HG03025 (cell line): ENCODE data around the gene TATDN3.
"Not testable (repeated sequence)": the region's sequence is repeated elsewhere in the genome, so short reads cannot be mapped to it uniquely, and the experiment has no call there.

ENCODE experiments used
- ATAC-seq: cut with Tn5 transposase; IDR thresholded peaks from one replicate; pipeline ENCODE4 v1.9.1; 2021; ENCODE audit warnings: mild to moderate bottlenecking, moderate library complexity; ENCODE audit not compliant: unreplicated experiment, low FRiP score

Gene TATDN3, protein sequence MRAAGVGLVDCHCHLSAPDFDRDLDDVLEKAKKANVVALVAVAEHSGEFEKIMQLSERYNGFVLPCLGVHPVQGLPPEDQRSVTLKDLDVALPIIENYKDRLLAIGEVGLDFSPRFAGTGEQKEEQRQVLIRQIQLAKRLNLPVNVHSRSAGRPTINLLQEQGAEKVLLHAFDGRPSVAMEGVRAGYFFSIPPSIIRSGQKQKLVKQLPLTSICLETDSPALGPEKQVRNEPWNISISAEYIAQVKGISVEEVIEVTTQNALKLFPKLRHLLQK

DNA sequence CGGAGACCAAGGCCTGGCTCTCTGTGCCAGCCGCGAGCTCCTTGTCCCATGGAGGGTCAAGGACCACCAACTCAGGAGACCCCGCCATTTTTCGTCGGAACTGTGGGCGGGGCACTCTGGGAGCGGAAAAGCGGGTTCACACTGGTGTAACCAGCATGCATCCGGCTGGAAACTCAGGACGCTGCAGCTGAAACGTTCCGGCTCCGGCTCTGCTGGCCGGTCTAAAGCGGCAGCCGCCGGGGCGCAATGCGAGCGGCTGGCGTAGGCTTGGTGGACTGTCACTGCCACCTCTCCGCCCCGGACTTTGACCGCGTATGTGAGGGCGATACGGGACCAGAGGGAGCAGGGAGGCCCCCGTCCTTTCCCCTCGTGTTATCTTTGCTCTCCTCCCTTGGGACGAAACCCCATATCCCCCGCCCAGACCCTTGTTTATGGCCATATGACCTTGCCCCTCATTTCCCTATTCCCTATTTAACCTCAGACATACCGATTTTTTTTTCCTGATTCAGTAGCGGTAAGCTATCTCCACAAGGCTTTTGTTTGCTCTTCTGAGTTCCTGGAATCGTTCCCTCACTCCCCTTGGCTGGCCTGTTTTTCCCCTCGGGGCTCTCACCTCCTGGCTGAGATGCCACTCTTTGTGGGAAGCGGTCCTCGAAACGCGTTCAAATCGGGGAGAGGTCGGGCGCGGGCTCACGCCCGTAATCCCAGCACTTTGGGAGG is at the start of gene TATDN3, which contains the start of gene NSL1:
TSS of gene TATDN3 (plus strand) at position 219 of the 720 bp plus-strand sequence. CDS start at position 247, 28 bp downstream.
TSS of gene NSL1 (minus strand) at position 102 of the 720 bp plus-strand sequence. CDS start at position 88, 14 bp downstream.
- ATAC-seq, result peak; percentile 57

DNA sequence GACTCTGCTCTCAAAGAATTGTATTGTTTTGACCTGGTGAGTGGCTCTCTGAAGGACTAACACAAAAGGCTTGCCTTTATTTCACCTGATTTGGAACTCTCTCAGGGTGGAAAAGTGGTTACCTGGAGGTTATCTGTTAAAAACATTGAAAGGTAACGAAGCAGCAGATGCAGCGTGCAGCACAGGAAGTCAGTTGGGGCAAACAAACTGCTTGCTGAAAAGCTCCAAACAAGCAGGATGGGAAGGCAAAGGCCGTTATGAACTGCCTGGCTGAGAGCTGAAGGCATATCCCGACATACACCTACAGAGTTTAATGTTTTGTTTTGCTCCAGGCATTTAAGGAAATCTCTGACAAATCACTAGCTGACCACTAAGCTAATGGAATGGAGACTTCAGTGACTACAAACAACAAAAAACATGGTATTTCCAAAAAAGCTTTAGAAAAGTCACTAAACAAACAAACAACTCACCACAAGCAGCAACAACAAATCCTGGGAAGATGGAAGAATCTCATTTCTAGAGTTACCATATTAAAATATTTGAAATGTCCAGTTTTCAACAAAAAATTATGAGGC is 47.7 kb upstream of the TATDN3 start:
- no peak for ATAC-seq

DNA sequence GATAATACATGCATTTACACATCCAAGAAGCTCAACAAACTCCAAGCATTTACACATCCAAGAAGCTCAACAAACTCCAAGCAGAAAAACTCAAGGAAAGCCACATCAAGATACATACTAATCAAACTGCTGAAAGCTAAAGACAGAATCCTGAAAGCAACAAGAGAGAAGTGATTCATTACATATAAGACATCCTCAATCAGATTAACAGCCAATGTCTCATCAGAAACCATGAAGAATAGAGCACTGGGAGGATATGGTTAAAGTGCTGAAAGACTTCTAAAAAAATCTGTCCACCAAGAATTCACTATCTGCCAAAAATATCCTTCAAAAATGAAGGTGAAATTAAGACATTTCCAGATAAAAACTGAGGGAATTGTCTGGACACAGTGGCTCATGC is 46.4 kb upstream of the TATDN3 start:
- no peak for ATAC-seq

DNA sequence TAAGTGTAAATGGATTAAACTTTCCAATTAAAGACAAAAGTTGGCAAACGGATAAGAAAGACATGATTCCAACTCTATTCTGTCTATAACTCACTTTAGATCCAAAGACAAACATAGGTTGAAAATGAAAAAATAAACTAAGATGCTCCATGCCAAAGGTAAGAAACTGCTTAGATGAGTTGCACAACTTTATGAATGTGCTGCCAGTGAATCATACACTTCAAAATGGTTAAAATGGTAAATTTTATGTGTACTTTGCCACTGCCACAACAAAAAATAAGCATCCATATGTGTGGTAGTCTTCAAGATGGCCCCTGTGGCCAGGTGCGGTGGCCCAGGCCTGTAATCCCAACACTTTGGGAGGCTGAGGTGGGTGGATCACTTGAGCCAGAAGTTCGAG is 45.1 kb upstream of the TATDN3 start:
- no peak for ATAC-seq

DNA sequence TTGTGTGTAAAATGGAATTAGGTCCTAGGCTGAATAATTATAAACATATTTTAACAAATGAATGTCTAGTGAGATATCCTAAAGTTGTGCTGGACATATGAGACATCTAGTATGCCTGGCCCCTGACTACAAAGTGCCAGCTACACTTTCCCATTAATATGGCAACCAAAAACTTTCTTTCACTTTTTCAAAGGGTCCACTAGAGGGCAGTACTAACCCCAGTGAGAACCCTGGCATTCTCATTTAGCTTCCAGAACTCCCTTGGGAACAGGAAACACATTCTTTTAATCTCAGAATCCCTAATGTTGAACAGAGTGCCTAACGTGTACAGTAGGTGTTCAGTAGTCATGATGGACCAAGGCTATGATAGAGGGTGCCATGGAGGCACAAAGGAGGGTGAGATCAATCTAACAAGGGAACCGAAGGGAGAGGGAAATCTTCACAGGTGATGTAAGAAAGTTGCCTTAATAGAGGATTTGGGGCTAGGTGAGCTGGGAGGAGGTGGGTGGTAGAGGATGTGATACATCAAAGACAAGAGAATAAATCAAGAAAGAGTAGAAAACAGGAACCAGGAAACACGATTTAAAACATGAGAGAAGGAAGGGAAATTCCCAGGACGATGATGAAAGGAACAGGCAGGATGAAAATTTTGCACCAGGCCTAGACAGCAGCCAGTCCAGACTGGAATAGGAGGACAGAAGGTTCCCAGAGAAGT is 41.7 kb upstream of the TATDN3 start:
- ATAC-seq, result no peak

DNA sequence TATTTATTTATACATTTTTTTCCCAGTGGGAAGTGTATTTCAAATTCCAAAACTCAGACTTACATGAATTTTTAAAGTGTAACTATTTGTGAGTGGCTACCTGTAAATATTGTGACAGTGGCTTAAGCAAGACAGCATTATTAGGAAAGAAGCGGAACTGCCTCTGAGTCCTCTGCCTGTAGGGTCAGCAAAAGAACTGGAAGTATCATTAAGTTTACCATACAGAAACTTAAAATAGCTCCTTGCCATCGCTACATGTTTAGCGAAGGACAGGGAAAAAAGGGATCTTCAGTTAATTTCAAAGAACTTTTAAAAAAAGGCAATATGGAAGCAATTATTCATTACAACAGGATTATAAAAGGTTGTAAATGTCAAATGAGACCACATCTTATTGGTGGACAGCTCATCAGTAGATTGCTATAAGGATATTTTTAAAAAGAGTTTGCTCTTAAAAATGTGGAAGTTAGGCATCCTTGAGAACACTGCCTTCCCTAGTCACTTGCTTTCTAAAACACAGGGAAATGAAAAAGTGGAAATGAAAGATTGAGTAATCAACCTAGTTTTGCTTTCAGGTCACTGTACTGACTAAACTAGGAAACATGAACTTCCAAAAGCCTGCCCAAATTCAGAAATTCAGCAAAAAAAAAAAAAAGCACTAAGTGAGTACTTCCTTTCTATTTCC is 39.3 kb upstream of the TATDN3 start:
- no peak for ATAC-seq

DNA sequence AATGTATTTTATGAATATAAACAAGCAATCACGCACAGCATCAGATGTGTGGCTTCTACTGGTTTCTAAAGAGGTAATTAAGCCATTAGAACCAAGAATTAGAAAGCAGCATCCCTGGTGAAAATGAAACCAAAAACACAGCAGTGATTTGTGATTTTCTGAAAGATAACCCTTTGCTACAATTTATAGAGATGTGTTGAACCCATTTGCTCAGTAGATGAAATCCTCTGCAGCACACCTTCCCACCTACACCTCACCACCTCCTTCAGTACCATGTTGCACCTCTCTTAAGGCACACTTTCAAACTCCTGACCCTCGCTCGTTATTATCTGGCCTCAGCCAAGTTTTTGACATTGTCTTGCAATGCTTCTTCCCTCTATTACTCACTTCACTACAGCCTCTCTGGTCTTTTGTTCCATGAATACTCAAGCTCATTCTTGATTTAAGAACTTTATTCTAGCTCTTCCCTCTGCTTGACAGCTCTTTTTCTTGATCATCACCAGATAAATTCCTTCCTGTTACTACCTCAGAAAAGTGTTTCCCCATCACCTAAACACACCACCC is 38.7 kb upstream of the TATDN3 start:
- no peak for ATAC-seq

DNA sequence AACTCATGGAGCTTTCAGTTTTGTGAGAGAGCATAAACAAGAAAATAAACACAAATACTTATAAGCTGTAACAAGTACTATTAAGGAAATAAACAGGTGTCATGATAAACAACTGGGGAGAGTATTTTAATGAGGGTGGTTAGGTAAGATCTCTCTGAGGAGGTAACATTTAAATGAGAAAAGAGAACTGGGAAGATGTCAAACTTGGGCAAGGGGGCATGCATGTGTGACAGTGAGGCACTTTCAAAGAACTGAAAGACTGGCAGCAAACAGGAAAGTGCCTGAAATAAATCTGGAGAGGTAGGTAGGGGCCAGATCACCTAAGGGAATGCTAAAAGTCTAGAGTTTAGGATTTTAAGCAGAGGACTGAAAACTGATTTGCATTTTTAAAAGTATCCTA is 37.9 kb upstream of the TATDN3 start:
- no peak for ATAC-seq

DNA sequence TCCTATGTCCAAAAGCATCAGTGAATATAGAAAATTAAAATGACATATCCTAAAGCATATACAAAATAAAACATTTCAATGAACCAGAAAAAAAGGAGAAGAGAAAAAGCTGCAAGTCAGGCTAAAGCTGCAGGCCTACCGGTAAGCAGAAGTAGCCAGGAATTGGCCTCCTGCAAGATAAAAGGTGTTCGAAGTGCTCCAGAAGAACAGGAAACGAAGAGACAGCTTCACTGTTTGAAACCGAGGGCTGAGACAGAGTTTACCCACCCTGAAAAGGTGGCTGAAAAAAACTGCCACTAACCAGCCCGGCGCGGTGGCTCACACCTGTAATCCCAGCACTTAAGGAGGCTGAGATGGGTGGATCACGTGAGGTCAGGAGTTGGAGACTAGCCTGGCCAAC is 37.5 kb upstream of the TATDN3 start:
- ATAC-seq, result no peak

DNA sequence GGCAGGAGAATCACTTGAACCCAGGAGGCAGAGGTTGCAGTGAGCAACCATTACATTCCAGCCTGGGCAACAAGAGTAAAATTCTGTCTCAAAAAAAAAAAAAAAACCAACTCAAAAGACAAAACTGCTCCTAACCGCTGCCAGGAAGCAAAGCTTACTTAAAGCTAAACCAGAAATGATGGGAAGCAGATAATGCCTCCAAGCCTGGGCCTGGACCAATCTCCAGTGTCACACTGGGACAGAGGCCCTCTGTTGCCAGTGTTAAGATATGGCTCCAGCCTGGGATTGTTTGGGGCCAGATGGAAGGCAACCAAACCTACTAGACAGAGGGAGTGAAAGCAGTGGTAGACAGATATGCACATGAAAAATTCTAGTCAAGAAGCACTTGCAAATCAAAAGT is 37.0 kb upstream of the TATDN3 start:
- no peak for ATAC-seq

DNA sequence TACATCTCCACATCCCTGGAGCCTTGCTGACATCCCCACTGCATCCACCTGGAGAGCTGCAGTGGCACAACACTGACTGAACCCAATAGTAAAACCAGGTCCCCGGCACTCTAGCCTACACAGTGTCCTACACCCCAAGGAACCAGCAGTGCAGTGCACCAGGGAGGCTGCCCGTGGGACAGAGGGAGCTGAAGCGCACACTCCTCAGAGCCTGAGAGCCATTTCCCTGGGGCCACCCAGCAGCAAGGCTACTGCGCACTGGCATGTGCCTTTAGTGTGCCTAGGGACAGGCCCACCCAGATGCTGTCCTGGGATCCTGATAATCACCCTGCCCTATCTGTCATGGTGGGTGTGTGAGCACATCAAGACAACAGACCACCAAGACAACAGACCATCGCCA is 32.0 kb upstream of the TATDN3 start:
- no peak for ATAC-seq

DNA sequence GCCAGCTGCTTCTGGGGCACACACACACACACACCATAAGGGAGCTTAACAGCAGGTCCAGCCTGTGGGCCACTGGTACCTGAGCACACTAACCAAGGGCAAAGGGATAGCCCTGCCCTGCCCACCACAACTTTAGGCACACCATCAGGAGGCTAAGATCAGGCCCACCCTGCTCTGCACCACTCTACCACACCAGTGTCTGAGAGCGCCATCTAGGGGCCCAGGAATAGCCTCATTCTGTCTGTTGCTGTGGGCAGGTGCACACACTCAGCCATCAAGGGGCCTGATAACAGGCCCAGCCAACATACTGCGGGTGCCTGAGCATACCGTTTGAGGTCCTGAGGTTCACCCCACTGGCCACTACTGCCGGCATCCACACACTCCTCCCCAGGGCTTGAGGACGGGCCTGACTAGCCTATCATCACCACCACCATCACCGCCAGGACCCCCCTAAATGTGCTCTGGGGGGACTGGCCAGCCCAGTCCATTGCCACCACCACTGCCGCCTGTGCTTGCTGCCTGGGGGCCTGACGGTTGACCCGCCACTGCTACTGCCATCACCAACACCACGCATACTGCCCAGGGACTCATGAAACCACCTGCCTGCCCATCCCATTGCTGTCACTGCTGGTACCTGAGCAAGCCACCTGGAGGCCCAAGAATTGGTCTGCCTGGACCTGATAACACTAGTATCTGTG is 31.4 kb upstream of the TATDN3 start:
- no peak for ATAC-seq

DNA sequence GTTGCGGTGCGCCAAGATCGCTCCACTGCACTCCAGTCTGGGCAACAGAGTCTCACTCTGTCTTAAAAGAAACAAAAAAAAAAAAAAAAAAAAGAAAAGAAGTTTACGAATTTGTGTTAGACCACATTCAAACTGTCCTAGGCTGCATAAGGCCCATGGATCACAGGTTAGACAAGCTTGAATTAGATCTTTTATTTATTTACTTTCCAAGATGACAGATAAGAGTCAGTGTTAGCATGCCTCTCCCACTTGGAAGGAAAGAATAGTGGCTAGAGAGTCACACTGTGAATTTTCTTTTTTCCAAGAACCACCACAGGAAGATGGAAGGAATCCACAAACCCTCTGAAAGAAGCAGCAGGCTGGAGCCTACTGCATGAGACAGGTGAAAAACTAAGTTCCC is 29.5 kb upstream of the TATDN3 start:
- ATAC-seq, result no peak

DNA sequence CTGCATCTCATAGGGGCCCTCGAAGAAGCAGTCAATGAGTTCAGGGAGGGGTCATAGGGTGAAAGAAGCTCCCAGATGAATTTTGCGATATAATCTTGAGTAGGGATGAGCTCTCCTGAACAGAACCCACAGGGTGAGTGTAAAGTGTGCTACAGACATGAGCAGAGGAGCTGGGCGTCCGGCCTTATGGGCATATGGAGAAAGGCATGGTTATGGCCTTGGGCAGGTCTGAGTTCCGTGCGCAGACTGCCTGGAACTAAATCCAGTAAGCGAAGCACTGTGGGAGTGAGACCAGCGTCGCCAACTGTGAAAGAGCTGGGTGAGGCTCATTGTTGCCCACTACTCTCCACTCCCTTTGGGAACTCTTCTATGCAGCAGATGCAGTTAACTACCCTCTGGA is 28.9 kb upstream of the TATDN3 start:
- no peak for ATAC-seq

DNA sequence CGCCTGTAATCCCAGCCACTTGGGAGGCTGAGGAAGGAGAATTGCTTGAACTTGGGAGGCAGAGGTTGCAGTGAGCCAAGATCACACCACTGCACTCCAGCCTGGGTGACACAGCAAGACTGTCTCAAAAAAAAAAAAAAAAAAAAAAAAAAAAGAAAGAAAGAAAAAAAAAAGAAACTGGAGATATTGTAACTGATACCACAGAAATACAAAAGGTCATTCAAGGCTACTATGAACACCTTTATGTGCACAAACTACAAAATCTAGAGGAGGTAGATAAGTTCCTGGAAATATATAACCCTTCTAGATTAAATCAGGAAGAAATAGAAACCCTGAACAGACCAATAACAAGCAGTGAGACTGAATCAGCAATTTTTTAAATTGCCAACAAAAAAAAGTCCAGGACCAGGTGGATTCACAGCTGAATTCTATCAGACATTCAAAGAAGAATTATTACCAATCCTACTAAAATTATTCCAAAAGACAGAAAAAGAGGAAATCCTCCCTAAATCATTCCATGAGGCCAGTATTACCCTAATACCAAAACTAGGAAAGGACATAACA is 26.9 kb upstream of the TATDN3 start:
- ATAC-seq, result not testable (repeated sequence)

DNA sequence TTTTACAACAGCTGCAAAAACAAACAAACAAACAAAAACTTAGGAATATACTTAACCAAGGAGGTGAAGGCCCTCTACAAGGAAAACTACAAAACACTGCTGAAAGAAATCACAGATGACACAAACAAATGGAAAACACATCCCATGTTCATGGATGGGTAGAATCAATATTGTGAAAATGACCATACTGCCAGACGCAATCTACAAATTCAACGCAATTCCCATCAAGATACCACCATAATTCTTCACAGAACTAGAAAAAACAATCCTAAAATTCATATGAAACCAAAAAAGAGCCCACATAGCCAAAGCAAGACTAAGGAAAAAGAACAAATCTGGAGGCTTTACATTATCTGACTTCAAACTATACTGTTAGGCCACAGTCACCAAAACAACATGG is 24.9 kb upstream of the TATDN3 start:
- ATAC-seq, result not testable (repeated sequence)

DNA sequence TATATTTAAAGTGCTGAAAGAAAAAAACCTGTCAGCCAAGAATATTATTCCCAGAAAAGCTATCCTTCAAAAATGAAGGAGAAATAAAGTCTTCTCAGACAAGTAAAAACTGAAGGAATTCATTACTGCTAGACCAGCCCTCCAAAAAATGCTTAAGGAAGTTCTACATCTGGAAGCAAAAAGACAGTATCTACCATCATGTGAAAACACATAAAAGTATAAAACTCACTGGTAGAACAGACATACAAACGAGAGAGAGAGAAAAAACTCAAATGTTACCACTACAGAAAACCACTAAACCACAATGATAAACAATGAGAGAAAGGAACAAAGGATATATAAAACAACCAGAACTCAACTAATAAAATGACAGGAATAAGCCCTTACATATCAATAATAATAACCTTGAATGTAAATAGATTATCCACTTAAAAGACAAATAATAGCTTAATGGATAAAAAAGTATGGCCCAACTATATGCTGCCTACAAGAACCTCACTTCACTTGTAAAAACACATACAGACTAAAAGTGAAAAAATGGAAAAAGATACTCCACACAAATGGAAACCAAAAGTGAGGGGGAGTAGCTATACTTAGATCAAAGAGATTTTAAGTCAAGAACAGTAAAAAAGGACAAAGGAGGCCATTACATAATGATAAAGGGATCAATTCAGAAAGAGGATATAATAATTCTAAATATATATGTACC is 22.1 kb upstream of the TATDN3 start:
- no peak for ATAC-seq

DNA sequence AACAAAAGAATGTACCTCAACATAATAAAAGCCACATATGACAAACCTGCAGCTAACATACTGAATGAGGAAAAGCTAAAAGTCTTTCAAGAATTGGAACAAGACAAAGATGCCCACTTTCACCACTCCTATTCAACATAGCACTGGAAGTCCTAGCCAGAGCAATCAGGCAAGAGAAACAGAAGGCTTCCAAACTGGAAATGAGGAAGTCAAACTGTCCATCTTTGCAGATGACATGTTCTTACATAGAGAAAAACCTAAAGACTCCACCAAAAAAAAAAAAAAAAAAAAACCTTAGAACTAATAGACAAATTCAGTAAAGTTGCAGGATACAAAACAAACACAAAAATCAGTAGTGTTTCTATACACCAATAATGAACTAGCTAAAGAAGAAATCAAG is 20.4 kb upstream of the TATDN3 start:
- no peak for ATAC-seq

DNA sequence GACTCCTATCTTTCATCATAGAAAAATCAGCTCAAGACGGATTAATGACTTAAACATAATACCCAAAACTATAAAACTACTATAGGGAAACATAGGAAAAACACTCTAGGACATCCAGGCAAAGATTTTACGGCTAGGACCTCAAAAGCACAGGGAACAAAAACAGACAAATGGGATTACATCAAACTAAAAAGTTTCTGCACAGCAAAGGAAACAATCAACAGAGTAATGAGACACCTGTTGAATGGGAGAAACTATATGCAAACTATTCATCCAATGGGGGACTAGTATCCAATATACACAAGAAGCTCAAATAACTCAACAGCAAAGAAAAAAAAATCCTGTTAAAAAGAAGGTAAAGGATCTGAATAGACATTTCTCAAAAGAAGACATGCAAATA is 18.7 kb upstream of the TATDN3 start:
- ATAC-seq, result no peak
